ENCODE results near the gene DTYMK. TPM values are rescaled to one million over a fixed set of nuclear protein-coding genes. Genes with fewer than 3 reads are reported as not detected.
"Not testable (repeated sequence)": the region's sequence is repeated elsewhere in the genome, so short reads cannot be mapped to it uniquely, and the experiment has no call there.

The DTYMK gene
- total RNA-seq, 4 donors from 2014 or later: 14.2 to 23.9 (median 19.2) TPM

- no peak for DNase-seq
- TF ChIP-seq, protein P1, sequence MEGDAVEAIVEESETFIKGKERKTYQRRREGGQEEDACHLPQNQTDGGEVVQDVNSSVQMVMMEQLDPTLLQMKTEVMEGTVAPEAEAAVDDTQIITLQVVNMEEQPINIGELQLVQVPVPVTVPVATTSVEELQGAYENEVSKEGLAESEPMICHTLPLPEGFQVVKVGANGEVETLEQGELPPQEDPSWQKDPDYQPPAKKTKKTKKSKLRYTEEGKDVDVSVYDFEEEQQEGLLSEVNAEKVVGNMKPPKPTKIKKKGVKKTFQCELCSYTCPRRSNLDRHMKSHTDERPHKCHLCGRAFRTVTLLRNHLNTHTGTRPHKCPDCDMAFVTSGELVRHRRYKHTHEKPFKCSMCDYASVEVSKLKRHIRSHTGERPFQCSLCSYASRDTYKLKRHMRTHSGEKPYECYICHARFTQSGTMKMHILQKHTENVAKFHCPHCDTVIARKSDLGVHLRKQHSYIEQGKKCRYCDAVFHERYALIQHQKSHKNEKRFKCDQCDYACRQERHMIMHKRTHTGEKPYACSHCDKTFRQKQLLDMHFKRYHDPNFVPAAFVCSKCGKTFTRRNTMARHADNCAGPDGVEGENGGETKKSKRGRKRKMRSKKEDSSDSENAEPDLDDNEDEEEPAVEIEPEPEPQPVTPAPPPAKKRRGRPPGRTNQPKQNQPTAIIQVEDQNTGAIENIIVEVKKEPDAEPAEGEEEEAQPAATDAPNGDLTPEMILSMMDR (IDR thresholded peaks at IDR 0.05): no peak
- TF ChIP-seq POLR2A (IDR thresholded peaks at IDR 0.05): no peak
- H3K27ac ChIP-seq: no peak overlapping the region
- H3K4me1 ChIP-seq: no peaks in the 10 kb centered on the region
- no peak overlapping the region for H3K4me3 ChIP-seq
- no peaks in the 10 kb centered on the region for H3K9me3 ChIP-seq
- peaks cover 0 to 77% (median 0%) of the 10 kb centered on the region in 3 donors for H3K36me3 ChIP-seq
- no peaks in the 10 kb centered on the region for H3K27me3 ChIP-seq
Observed at GRCh38 chr2:241670333-241671110, 16.1 kb downstream of the DTYMK start.

DNA sequence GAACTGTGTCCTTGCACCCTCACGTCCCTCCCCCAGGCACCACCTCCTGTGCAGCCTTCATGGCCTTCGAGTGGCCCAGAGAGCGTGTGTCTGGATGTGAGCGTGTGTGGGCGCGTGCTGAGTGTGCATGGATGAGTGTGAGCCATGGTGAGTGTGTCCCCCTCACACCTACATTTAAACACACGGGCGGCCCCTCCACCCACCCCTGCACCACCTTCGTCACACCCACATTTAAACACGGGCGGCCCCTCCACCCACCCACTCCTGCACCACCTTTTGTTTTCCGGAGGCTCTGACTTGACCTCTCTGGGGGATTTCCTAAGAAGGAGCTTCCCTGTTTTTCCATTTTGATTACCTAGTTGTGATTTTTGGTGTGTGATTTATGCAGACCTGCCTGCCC, 17.8 kb downstream of the DTYMK start:
- peaks cover 0 to 71% (median 0%) of the 10 kb centered on the region in 3 donors for H3K36me3 ChIP-seq
- H3K9me3 ChIP-seq: no peaks in the 10 kb centered on the region
- TF ChIP-seq, protein P1 (IDR thresholded peaks at IDR 0.05): no peak

DNA sequence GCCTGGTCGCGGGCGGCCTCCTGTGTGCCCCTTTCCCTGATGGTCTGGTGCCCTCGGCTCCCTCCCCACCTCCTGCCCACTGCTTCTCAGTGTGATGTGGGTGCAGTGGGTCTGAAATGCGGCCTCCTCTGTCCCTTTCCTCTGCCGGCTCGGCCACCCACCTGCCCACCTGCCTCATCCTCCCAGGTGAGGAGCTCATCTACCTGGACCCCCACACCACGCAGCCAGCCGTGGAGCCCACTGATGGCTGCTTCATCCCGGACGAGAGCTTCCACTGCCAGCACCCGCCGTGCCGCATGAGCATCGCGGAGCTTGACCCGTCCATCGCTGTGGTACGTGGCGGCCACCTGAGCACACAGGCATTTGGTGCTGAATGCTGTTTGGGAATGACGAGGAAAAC, 18.3 kb downstream of the DTYMK start:
- Histone ChIP-seq H3K4me1 (no peaks in the 10 kb centered on the region), H3K36me3 (peaks cover 0 to 70% (median 0%) of the 10 kb centered on the region in 3 donors), H3K27me3 (no peaks in the 10 kb centered on the region), H3K9me3 (no peaks in the 10 kb centered on the region), H3K4me3 (no peak overlapping the region), H3K27ac (no peak overlapping the region)
- TF ChIP-seq POLR2A (IDR thresholded peaks at IDR 0.05): no peak
- TF ChIP-seq, protein P1 (IDR thresholded peaks at IDR 0.05): no peak
- DNase-seq: no peak

More for the DNA sequence above, 17.8 kb downstream of the DTYMK start:
- Histone ChIP-seq H3K4me3 (no peak overlapping the region), H3K27me3 (no peaks in the 10 kb centered on the region), H3K4me1 (no peaks in the 10 kb centered on the region), H3K27ac (no peak overlapping the region)
- no peak for DNase-seq

- Histone ChIP-seq H3K27ac (no peak overlapping the region), H3K4me3 (no peak overlapping the region), H3K27me3 (no peaks in the 10 kb centered on the region), H3K36me3 (peaks cover 0 to 55% (median 0%) of the 10 kb centered on the region in 3 donors), H3K4me1 (no peaks in the 10 kb centered on the region), H3K9me3 (no peaks in the 10 kb centered on the region)
- DNase-seq: no peak
- TF ChIP-seq POLR2A (IDR thresholded peaks at IDR 0.05): no peak
- TF ChIP-seq, protein P1 (IDR thresholded peaks at IDR 0.05): no peak
Observed at GRCh38 chr2:241666627-241667400, 19.8 kb downstream of the DTYMK start.

DNA sequence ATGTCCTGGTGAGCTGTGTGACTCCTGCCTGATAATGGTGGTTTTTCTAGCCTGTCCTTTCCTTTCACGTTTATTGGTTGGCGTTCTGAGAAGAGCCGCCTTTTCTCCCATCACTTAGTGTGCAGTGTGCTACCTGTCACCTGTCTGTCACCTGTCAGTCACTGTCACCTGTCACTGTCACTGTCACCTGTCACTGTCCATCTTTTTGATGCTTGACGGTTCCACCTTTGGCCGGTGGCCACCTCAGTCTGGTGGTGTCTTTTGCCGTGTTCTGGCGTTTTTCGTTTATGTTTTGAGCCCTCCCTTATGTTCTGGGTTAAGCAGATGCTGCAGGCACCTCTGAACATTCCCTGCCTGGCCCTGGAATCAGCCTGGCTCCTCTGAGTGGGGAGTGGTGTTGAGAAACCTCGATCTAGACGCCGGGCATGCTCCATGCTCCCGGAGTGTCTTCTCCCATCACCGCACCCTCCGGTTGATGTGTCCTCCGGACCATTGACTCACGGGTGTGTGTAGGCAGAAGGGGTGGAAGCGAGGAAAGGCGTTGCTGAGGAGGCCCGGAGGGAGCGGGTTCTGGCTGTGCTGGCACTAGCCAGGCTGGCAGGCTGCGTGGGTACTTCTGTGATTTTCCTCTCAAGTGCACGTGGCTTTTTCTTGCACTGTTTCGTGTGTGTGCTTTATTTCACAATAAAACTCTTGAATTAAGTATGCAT, 20.7 kb downstream of the DTYMK start:
- Histone ChIP-seq H3K27ac (no peak overlapping the region), H3K4me1 (no peaks in the 10 kb centered on the region), H3K36me3 (peaks cover 0 to 55% (median 0%) of the 10 kb centered on the region in 3 donors), H3K27me3 (no peaks in the 10 kb centered on the region), H3K9me3 (no peaks in the 10 kb centered on the region), H3K4me3 (no peak overlapping the region)
- DNase-seq: no peak
- TF ChIP-seq, protein P1 (IDR thresholded peaks at IDR 0.05): no peak
- TF ChIP-seq POLR2A (IDR thresholded peaks at IDR 0.05): no peak

- H3K27ac ChIP-seq, H3K27me3 ChIP-seq, H3K4me3 ChIP-seq, H3K4me1 ChIP-seq, H3K9me3 ChIP-seq, DNase-seq: not testable (repeated sequence)
- H3K36me3 ChIP-seq: peaks cover 0 to 55% (median 0%) of the 10 kb centered on the region in 3 donors
Observed at GRCh38 chr2:241662731-241663130, 23.9 kb downstream of the DTYMK start.
